SK-N-SH treated with all-trans-retinoic acid at 6 μM for 48 hours (cell line): ENCODE data around the gene WDR46.

Source experiments
- ATAC-seq: fragments of 200-7000 bp; cut with Tn5 transposase; 3 replicates; pipeline ENCODE4 v1.9.1; 2020; ENCODE audit warnings: mild to moderate bottlenecking, moderate library complexity
- ARNTL ChIP-seq: fragments of 450-650 bp; formaldehyde crosslinking; IDR thresholded peaks from 2 replicates; pipeline ENCODE4 v1.5.0; 2020; ENCODE audit warnings: low read depth, mild to moderate bottlenecking, moderate library complexity, borderline replicate concordance
- BACH2 ChIP-seq: fragments of 250-450 bp; sonication (Bioruptor Pico); IDR thresholded peaks from 2 replicates; pipeline ENCODE4 v1.9.0; 2021; ENCODE audit warnings: mild to moderate bottlenecking, borderline replicate concordance
- CREB5 ChIP-seq: fragments of 250-450 bp; sonication (Bioruptor Pico); IDR thresholded peaks from 2 replicates; pipeline ENCODE4 v1.5.1; 2020; ENCODE audit warnings: low read depth, mild to moderate bottlenecking, moderate library complexity
- CSDC2 ChIP-seq: fragments of 250-450 bp; sonication (Bioruptor Pico); IDR thresholded peaks from 2 replicates; pipeline ENCODE4 v1.5.0; 2020; ENCODE audit warnings: mild to moderate bottlenecking, moderate library complexity
- CSRNP3 ChIP-seq: fragments of 250-450 bp; sonication (Bioruptor Pico); IDR thresholded peaks from 2 replicates; pipeline ENCODE4 v1.5.1; 2021; ENCODE audit warnings: mild to moderate bottlenecking, moderate library complexity
- ESRRG ChIP-seq: fragments of 250-450 bp; sonication (Bioruptor Pico); IDR thresholded peaks from 2 replicates; pipeline ENCODE4 v1.6.1; 2021; ENCODE audit warnings: mild to moderate bottlenecking
- GLIS3 ChIP-seq: fragments of 250-450 bp; sonication (Bioruptor Pico); IDR thresholded peaks from 2 replicates; pipeline ENCODE4 v1.5.0; 2020; ENCODE audit warnings: mild to moderate bottlenecking, moderate library complexity
- ISL1 ChIP-seq: fragments of 250-450 bp; sonication (Bioruptor Pico); IDR thresholded peaks from 2 replicates; pipeline ENCODE4 v2.1.2; 2022; ENCODE audit warnings: mild to moderate bottlenecking, moderate library complexity
- PATZ1 ChIP-seq: fragments of 250-450 bp; sonication (Bioruptor Pico); IDR thresholded peaks from 2 replicates; pipeline ENCODE4 v1.8.0; 2020; ENCODE audit warnings: mild to moderate bottlenecking, moderate library complexity, borderline replicate concordance
- PPARA ChIP-seq: fragments of 250-450 bp; sonication (Bioruptor Pico); IDR thresholded peaks from 2 replicates; pipeline ENCODE4 v1.5.0; 2020; ENCODE audit warnings: mild to moderate bottlenecking, borderline replicate concordance
- RARB ChIP-seq: fragments of 250-450 bp; sonication (Bioruptor Pico); IDR thresholded peaks from 2 replicates; pipeline ENCODE4 v1.8.0; 2021; ENCODE audit warnings: mild to moderate bottlenecking, moderate library complexity
- SNAI2 ChIP-seq: fragments of 250-450 bp; sonication (Bioruptor Pico); IDR thresholded peaks from 2 replicates; pipeline ENCODE4 v1.5.0; 2020; ENCODE audit warnings: mild to moderate bottlenecking, moderate library complexity
- TSHZ2 ChIP-seq: fragments of 250-450 bp; sonication (Bioruptor Pico); IDR thresholded peaks from 2 replicates; pipeline ENCODE4 v1.5.0; 2020; ENCODE audit warnings: mild to moderate bottlenecking, moderate library complexity
- ZC3H10 ChIP-seq: fragments of 250-450 bp; sonication (Bioruptor Pico); IDR thresholded peaks from 2 replicates; pipeline ENCODE4 v1.5.1; 2021; ENCODE audit warnings: mild to moderate bottlenecking, moderate library complexity
- ZFP3 ChIP-seq: fragments of 250-450 bp; sonication (Bioruptor Pico); IDR thresholded peaks from 2 replicates; pipeline ENCODE4 v1.5.0; 2020; ENCODE audit warnings: mild to moderate bottlenecking, moderate library complexity
- ZFP30 ChIP-seq: fragments of 450-650 bp; formaldehyde crosslinking; IDR thresholded peaks from 2 replicates; pipeline ENCODE4 v1.5.0; 2022; ENCODE audit warnings: mild to moderate bottlenecking, moderate library complexity
- ZNF565 ChIP-seq: fragments of 450-650 bp; formaldehyde crosslinking; conservative IDR thresholded peaks from 2 replicates; pipeline ENCODE4 v1.5.0; 2020; ENCODE audit warnings: low read depth, mild to moderate bottlenecking, moderate library complexity
- ZNF70 ChIP-seq: fragments of 450-650 bp; formaldehyde crosslinking; IDR thresholded peaks from 2 replicates; pipeline ENCODE4 v1.5.0; 2020; ENCODE audit warnings: mild to moderate bottlenecking, moderate library complexity
- ZNF8 ChIP-seq: fragments of 450-650 bp; formaldehyde crosslinking; IDR thresholded peaks from 2 replicates; pipeline ENCODE4 v1.5.0; 2020; ENCODE audit warnings: mild to moderate bottlenecking, moderate library complexity

Gene WDR46

GRCh38 chr6:33237741-33238140 is 51.3 kb downstream of the WDR46 start:
- TF ChIP-seq ZFP30 (CRISPR knock-in tag) = no peak
- no peak for TF ChIP-seq ARNTL
- no peak for TF ChIP-seq GLIS3 (CRISPR knock-in tag)
- TF ChIP-seq PPARA (CRISPR knock-in tag) = no peak
- no peak for TF ChIP-seq ZFP3
- no peak for TF ChIP-seq PATZ1
- no peak for TF ChIP-seq BACH2 (CRISPR knock-in tag)
- TF ChIP-seq ISL1 (CRISPR knock-in tag) = no peak
- no peak for TF ChIP-seq CSDC2 (CRISPR knock-in tag)
- TF ChIP-seq RARB (CRISPR knock-in tag) = no peak
- no peak for TF ChIP-seq CREB5 (CRISPR knock-in tag)
- TF ChIP-seq ZNF70 (CRISPR knock-in tag) = no peak
- no peak for TF ChIP-seq ZNF8 (CRISPR knock-in tag)
- no peak for TF ChIP-seq TSHZ2
- TF ChIP-seq ESRRG (CRISPR knock-in tag) = no peak
- ATAC-seq = no peak

- no peak for TF ChIP-seq GLIS3 (CRISPR knock-in tag)
- no peak for TF ChIP-seq PPARA (CRISPR knock-in tag)
- TF ChIP-seq ZNF565 (CRISPR knock-in tag) = no peak
- no peak for TF ChIP-seq ZC3H10 (CRISPR knock-in tag)
- no peak for TF ChIP-seq SNAI2
- no peak for TF ChIP-seq ZFP3
- TF ChIP-seq CSDC2 (CRISPR knock-in tag) = no peak
- no peak for TF ChIP-seq ZFP30 (CRISPR knock-in tag)
- TF ChIP-seq RARB (CRISPR knock-in tag) = no peak
- no peak for TF ChIP-seq ZNF8 (CRISPR knock-in tag)
- no peak for TF ChIP-seq TSHZ2
- TF ChIP-seq CSRNP3 (CRISPR knock-in tag) = no peak
- TF ChIP-seq ESRRG (CRISPR knock-in tag) = no peak
- TF ChIP-seq CREB5 (CRISPR knock-in tag) = no peak
- no peak for ATAC-seq
Observed at GRCh38 chr6:33236852-33237251, 52.2 kb downstream of the WDR46 start.

- no peak for ATAC-seq
- TF ChIP-seq BACH2 (CRISPR knock-in tag) (no peak), TSHZ2 (no peak), ARNTL (no peak), ZNF565 (CRISPR knock-in tag) (no peak), CSDC2 (CRISPR knock-in tag) (no peak), CSRNP3 (CRISPR knock-in tag) (no peak), ISL1 (CRISPR knock-in tag) (no peak), PPARA (CRISPR knock-in tag) (no peak), ZNF70 (CRISPR knock-in tag) (no peak)
Observed at GRCh38 chr6:33236328-33236727, 52.7 kb downstream of the WDR46 start.
